Activated naive CD4-positive, alpha-beta T cell treated with anti-CD3 and anti-CD28 coated beads for 36 hours (primary cell): Measurements from ENCODE around the gene CKMT1B. TPM values are rescaled to one million over a fixed set of nuclear protein-coding genes. Genes with fewer than 3 reads are reported as not detected.
"Not testable (repeated sequence)": the region's sequence is repeated elsewhere in the genome, so short reads cannot be mapped to it uniquely, and the experiment has no call there.

Source experiments
- CTCF ChIA-PET: fragments of 350-600 bp; sonication (Branson Sonifier 250); formaldehyde crosslinking; loops from one replicate; lab custom pipeline; 2021; ENCODE audit warnings: antibody characterized with exemption; lab: Charles Lee
- DNase-seq: peaks from one replicate; pipeline ENCODE4 v3.0.0-alpha.2; 2020
- H3K27ac Mint-ChIP-seq: one replicate; pipeline ENCODE4 v1.8.0; 2021; ENCODE audit warnings: mild to moderate bottlenecking, mixed read lengths
- H3K27me3 Mint-ChIP-seq: one replicate; pipeline ENCODE4 v1.8.0; 2021; ENCODE audit warnings: low read depth, mixed read lengths
- H3K36me3 Mint-ChIP-seq: one replicate; pipeline ENCODE4 v1.8.0; 2021; ENCODE audit warnings: low read depth, mixed read lengths
- H3K4me1 Mint-ChIP-seq: one replicate; pipeline ENCODE4 v1.8.0; 2021; ENCODE audit warnings: low read depth, mixed read lengths
- H3K4me3 Mint-ChIP-seq: one replicate; pipeline ENCODE4 v1.8.0; 2021; ENCODE audit warnings: mild to moderate bottlenecking, moderate library complexity, mixed read lengths
- H3K9me3 Mint-ChIP-seq: one replicate; pipeline ENCODE4 v1.8.0; 2021; ENCODE audit warnings: mixed read lengths
- intact Hi-C: fragments of 100-400 bp; cut with micrococcal nuclease; formaldehyde crosslinking; loops from one replicate; pipeline ENCODE4 v1.15.1; 2023
- total RNA-seq, 2 experiments: library from RNA; stranded (reverse); gene quantifications; one replicate each; pipeline ENCODE4 v1.2.3, GENCODE V29; 2021

CKMT1B gene
- total RNA-seq: 1 to 10 TPM in 1 of 2 experiments, under 1 TPM in 1; 0.29 to 1.0 TPM

- H3K27me3 Mint-ChIP-seq, DNase-seq, H3K4me1 Mint-ChIP-seq, intact Hi-C loops, CTCF ChIA-PET, H3K36me3 Mint-ChIP-seq, H3K27ac Mint-ChIP-seq, H3K4me3 Mint-ChIP-seq, H3K9me3 Mint-ChIP-seq: not testable (repeated sequence)
Measured at GRCh38 chr15:43593328-43594190, at the start of gene CKMT1B. TSS of gene CKMT1B (plus strand) at chr15:43594027. CDS start at chr15:43594219, 192 bp downstream.

- Mint-ChIP-seq H3K4me1 (peaks cover 4% of the 10 kb centered on the region), H3K9me3 (no peaks in the 10 kb centered on the region), H3K4me3 (no peak overlapping the region), H3K36me3 (peaks cover 7% of the 10 kb centered on the region), H3K27ac (no peak overlapping the region), H3K27me3 (no peaks in the 10 kb centered on the region)
- DNase-seq: no peak
- intact Hi-C loops: no loop called here
- CTCF ChIA-PET: no interaction called here
Measured at GRCh38 chr15:43544266-43544665, 49.6 kb upstream of the CKMT1B start.

GRCh38 chr15:43545426-43545825 is 48.4 kb upstream of the CKMT1B start:
- Mint-ChIP-seq H3K4me3 (no peak overlapping the region), H3K27ac (no peak overlapping the region), H3K9me3 (no peaks in the 10 kb centered on the region), H3K27me3 (no peaks in the 10 kb centered on the region), H3K36me3 (peaks cover 7% of the 10 kb centered on the region), H3K4me1 (peaks cover 4% of the 10 kb centered on the region)
- CTCF ChIA-PET: no interaction called here
- intact Hi-C loops: no loop called here
- DNase-seq: no peak

GRCh38 chr15:43547539-43547938 is 46.3 kb upstream of the CKMT1B start:
- no peak for DNase-seq
- Mint-ChIP-seq H3K27me3 (no peaks in the 10 kb centered on the region), H3K27ac (no peak overlapping the region), H3K36me3 (peaks cover 11% of the 10 kb centered on the region), H3K4me3 (no peak overlapping the region), H3K9me3 (no peaks in the 10 kb centered on the region), H3K4me1 (no peaks in the 10 kb centered on the region)
- CTCF ChIA-PET: no interaction called here
- intact Hi-C loops: no loop called here

- Mint-ChIP-seq H3K4me1 (no peaks in the 10 kb centered on the region), H3K27ac (no peak overlapping the region), H3K36me3 (peaks cover 13% of the 10 kb centered on the region), H3K27me3 (no peaks in the 10 kb centered on the region), H3K4me3 (no peak overlapping the region), H3K9me3 (no peaks in the 10 kb centered on the region)
- CTCF ChIA-PET: no interaction called here
- intact Hi-C loops: no loop called here
- no peak for DNase-seq
Measured at GRCh38 chr15:43550527-43551363, 43.1 kb upstream of the CKMT1B start.

GRCh38 chr15:43552256-43552655 is 41.6 kb upstream of the CKMT1B start:
- Mint-ChIP-seq H3K27me3 (no peaks in the 10 kb centered on the region), H3K9me3 (no peaks in the 10 kb centered on the region), H3K36me3 (peaks cover 12% of the 10 kb centered on the region), H3K27ac (no peak overlapping the region), H3K4me1 (no peaks in the 10 kb centered on the region), H3K4me3 (no peak overlapping the region)
- intact Hi-C loops: no loop called here
- no peak for DNase-seq
- CTCF ChIA-PET: interaction anchor here (0.7 kb wide), 1 partner anchor 203 kb away, joined by 3 read pairs; no protein-coding TSS in a partner anchor

- Mint-ChIP-seq H3K36me3 (peaks cover 11% of the 10 kb centered on the region), H3K27ac (no peak overlapping the region), H3K27me3 (no peaks in the 10 kb centered on the region), H3K4me1 (no peaks in the 10 kb centered on the region), H3K9me3 (no peaks in the 10 kb centered on the region), H3K4me3 (no peak overlapping the region)
- intact Hi-C loops: no loop called here
- no peak for DNase-seq
- CTCF ChIA-PET: no interaction called here
Measured at GRCh38 chr15:43552986-43553385, 40.8 kb upstream of the CKMT1B start.

- H3K36me3 Mint-ChIP-seq, H3K4me3 Mint-ChIP-seq, DNase-seq, H3K4me1 Mint-ChIP-seq, H3K27me3 Mint-ChIP-seq, H3K9me3 Mint-ChIP-seq, intact Hi-C loops, H3K27ac Mint-ChIP-seq, CTCF ChIA-PET: not testable (repeated sequence)
Measured at GRCh38 chr15:43562753-43563152, 31.1 kb upstream of the CKMT1B start.

GRCh38 chr15:43563793-43564192 is 30.0 kb upstream of the CKMT1B start:
- CTCF ChIA-PET, H3K27me3 Mint-ChIP-seq, H3K27ac Mint-ChIP-seq, intact Hi-C loops, H3K9me3 Mint-ChIP-seq, DNase-seq, H3K4me1 Mint-ChIP-seq, H3K36me3 Mint-ChIP-seq, H3K4me3 Mint-ChIP-seq: not testable (repeated sequence)

GRCh38 chr15:43566615-43567014 is 27.2 kb upstream of the CKMT1B start:
- CTCF ChIA-PET, DNase-seq, H3K4me1 Mint-ChIP-seq, H3K36me3 Mint-ChIP-seq, intact Hi-C loops, H3K9me3 Mint-ChIP-seq, H3K27me3 Mint-ChIP-seq, H3K4me3 Mint-ChIP-seq, H3K27ac Mint-ChIP-seq: not testable (repeated sequence)

- H3K36me3 Mint-ChIP-seq: not testable (repeated sequence)
Measured at GRCh38 chr15:43574607-43575006, 19.2 kb upstream of the CKMT1B start.

GRCh38 chr15:43589778-43590466 is 3.9 kb upstream of the CKMT1B start, which contains the start of gene PPIP5K1:
TSS of gene PPIP5K1 (minus strand) at chr15:43590208. CDS start at chr15:43584504, 5,704 bp downstream.
- H3K4me1 Mint-ChIP-seq, intact Hi-C loops, H3K27ac Mint-ChIP-seq, H3K4me3 Mint-ChIP-seq, H3K9me3 Mint-ChIP-seq, H3K27me3 Mint-ChIP-seq, CTCF ChIA-PET, DNase-seq, H3K36me3 Mint-ChIP-seq: not testable (repeated sequence)

More at GRCh38 chr15:43574607-43575006, 19.2 kb upstream of the CKMT1B start:
- CTCF ChIA-PET, H3K27me3 Mint-ChIP-seq, intact Hi-C loops, H3K9me3 Mint-ChIP-seq, H3K4me3 Mint-ChIP-seq, H3K4me1 Mint-ChIP-seq, DNase-seq, H3K27ac Mint-ChIP-seq: not testable (repeated sequence)
